Peyer's patch (tissue), 4 donors: Measurements from ENCODE around the gene TBL1X. TPM values are rescaled to one million over a fixed set of nuclear protein-coding genes. Genes with fewer than 3 reads are reported as not detected.

ENCODE experiments used
- DNase-seq, 3 donors: peaks; one replicate each; pipeline ENCODE4 v3.0.0-alpha.2; 2017 to 2019
- H3K27ac ChIP-seq, 4 donors: fragments of 200-600 bp; sonication (generic); one replicate each; pipeline ENCODE4 v1.5.1; 2016 to 2019
- H3K27me3 ChIP-seq, 2 donors: fragments of 200-600 bp; sonication (generic); one replicate each; pipeline ENCODE4 v1.5.1; 2019
- H3K36me3 ChIP-seq, 3 donors: fragments of 200-600 bp; sonication (generic); one replicate each; pipeline ENCODE4 v1.5.1; 2016 to 2019
- H3K4me1 ChIP-seq, 4 donors: fragments of 200-600 bp; sonication (generic); one replicate each; pipeline ENCODE4 v1.5.1; 2016 to 2019
- H3K4me3 ChIP-seq, 4 donors: fragments of 200-600 bp; sonication (generic); 1 replicate in 3 of 4; 2 replicates in 1 of 4; pipeline ENCODE4 v1.5.1; 2016 to 2019; ENCODE audit warnings: mild to moderate bottlenecking in 1 of 4
- H3K9me3 ChIP-seq, 4 donors: fragments of 200-600 bp; sonication (generic); one replicate each; pipeline ENCODE4 v1.5.1; 2016 to 2019; ENCODE audit warnings: mild to moderate bottlenecking in 1 of 4
- CTCF ChIP-seq, 6 experiments: fragments of 450-650 bp in 4 of 6; fragments of 200-600 bp in 2 of 6; sonication (generic) in 1 of 6; IDR thresholded peaks; one replicate each; pipeline ENCODE4 v1.5.1; 2017 to 2019; ENCODE audit warnings: antibody characterized with exemption in 6 of 6, mild to moderate bottlenecking in 3 of 6, moderate library complexity in 1 of 6
- POLR2A ChIP-seq, 2 donors: fragments of 450-650 bp; IDR thresholded peaks; one replicate each; pipeline ENCODE4 v1.5.1; 2017; ENCODE audit warnings: antibody characterized with exemption in 2 of 2, mild to moderate bottlenecking in 2 of 2, moderate library complexity in 2 of 2
- total RNA-seq, 4 donors: library from RNA; depleted of rRNA; stranded (reverse); fragments of >200 nt; gene quantifications; one replicate each; pipeline ENCODE4 v1.1.0, GENCODE V29; 2016

The TBL1X gene
- total RNA-seq, 4 donors from 2014 or later: 3.9 to 29.7 (median 5.0) TPM

GRCh38 chrX:9557091-9557490 is 92.2 kb downstream of the TBL1X start:
- no peaks in the 10 kb centered on the region for H3K4me1 ChIP-seq
- H3K4me3 ChIP-seq: no peak overlapping the region
- no peaks in the 10 kb centered on the region for H3K27me3 ChIP-seq
- TF ChIP-seq POLR2A (IDR thresholded peaks at IDR 0.05) (no peak), CTCF (IDR thresholded peaks at IDR 0.05) (no peak)
- no peaks in the 10 kb centered on the region for H3K9me3 ChIP-seq
- DNase-seq: no peak
- H3K27ac ChIP-seq: no peak overlapping the region
- no peaks in the 10 kb centered on the region for H3K36me3 ChIP-seq

- Histone ChIP-seq H3K27ac (no peak overlapping the region), H3K36me3 (no peaks in the 10 kb centered on the region), H3K4me1 (no peaks in the 10 kb centered on the region), H3K9me3 (no peaks in the 10 kb centered on the region), H3K4me3 (no peak overlapping the region), H3K27me3 (no peaks in the 10 kb centered on the region)
- TF ChIP-seq POLR2A (IDR thresholded peaks at IDR 0.05): no peak
- no peak for DNase-seq
These were observed 92.7 kb downstream of the TBL1X start for GRCh38 chrX:9557521-9557920.

- TF ChIP-seq CTCF (IDR thresholded peaks at IDR 0.05) (no peak), POLR2A (IDR thresholded peaks at IDR 0.05) (no peak)
- no peak overlapping the region for H3K4me3 ChIP-seq
- no peaks in the 10 kb centered on the region for H3K9me3 ChIP-seq
These were observed 93.8 kb downstream of the TBL1X start for GRCh38 chrX:9558615-9559014.

GRCh38 chrX:9560219-9560618 is 95.4 kb downstream of the TBL1X start:
- no peak for DNase-seq

More at GRCh38 chrX:9558615-9559014, 93.8 kb downstream of the TBL1X start:
- Histone ChIP-seq H3K36me3 (no peaks in the 10 kb centered on the region), H3K27ac (no peak overlapping the region), H3K27me3 (no peaks in the 10 kb centered on the region), H3K4me1 (no peaks in the 10 kb centered on the region)
- DNase-seq: no peak

GRCh38 chrX:9561199-9561598 is 96.3 kb downstream of the TBL1X start:
- Histone ChIP-seq H3K27me3 (no peaks in the 10 kb centered on the region), H3K36me3 (no peaks in the 10 kb centered on the region), H3K4me3 (no peak overlapping the region), H3K9me3 (no peaks in the 10 kb centered on the region), H3K27ac (no peak overlapping the region), H3K4me1 (no peaks in the 10 kb centered on the region)
- no peak for DNase-seq
- TF ChIP-seq POLR2A (IDR thresholded peaks at IDR 0.05) (no peak), CTCF (IDR thresholded peaks at IDR 0.05) (no peak)

More at GRCh38 chrX:9560219-9560618, 95.4 kb downstream of the TBL1X start:
- TF ChIP-seq CTCF (IDR thresholded peaks at IDR 0.05) (no peak), POLR2A (IDR thresholded peaks at IDR 0.05) (no peak)
- Histone ChIP-seq H3K36me3 (no peaks in the 10 kb centered on the region), H3K27ac (no peak overlapping the region), H3K4me1 (no peaks in the 10 kb centered on the region), H3K4me3 (no peak overlapping the region), H3K9me3 (no peaks in the 10 kb centered on the region), H3K27me3 (no peaks in the 10 kb centered on the region)

GRCh38 chrX:9562851-9563250 is 98.0 kb downstream of the TBL1X start:
- no peak for DNase-seq
- Histone ChIP-seq H3K9me3 (no peaks in the 10 kb centered on the region), H3K4me1 (peaks cover 0 to 9% (median 0%) of the 10 kb centered on the region in 4 donors), H3K36me3 (no peaks in the 10 kb centered on the region), H3K27ac (no peak overlapping the region), H3K27me3 (no peaks in the 10 kb centered on the region), H3K4me3 (no peak overlapping the region)
- TF ChIP-seq POLR2A (IDR thresholded peaks at IDR 0.05) (no peak), CTCF (IDR thresholded peaks at IDR 0.05) (no peak)
